Measurements from ENCODE around the gene NOL4L. TPM values are rescaled to one million over a fixed set of nuclear protein-coding genes. Genes with fewer than 3 reads are reported as not detected.

NOL4L gene
- polyA plus RNA-seq, 2 of the 4 experiments (the other 2 are of a cell fraction), result 9.5 to 11.8 TPM

GRCh38 chr20:32607324-32607723 lies 22.2 kb upstream of the NOL4L start (continued):
- no peak for TF ChIP-seq USF2 (IDR thresholded peaks at IDR 0.05)
- no peak for TF ChIP-seq BHLHE40 (IDR thresholded peaks at IDR 0.05; ENCODE audit: low read depth, low read length)
- TF ChIP-seq ZNF302 (CRISPR knock-in tag; IDR thresholded peaks at IDR 0.05), result no peak
- no peak for TF ChIP-seq HOXB13 (CRISPR knock-in tag; IDR thresholded peaks at IDR 0.05; ENCODE audit: low read depth)

GRCh38 chr20:32606790-32607189 lies 21.7 kb upstream of the NOL4L start:
- H3K4me3 ChIP-seq, result no peak overlapping the region
- H3K4me1 ChIP-seq, result no peaks in the 10 kb centered on the region
- DNase-seq (ENCODE audit: low read depth in 1 of 2, low spot score in 1 of 2) (no peak), FAIRE-seq (no peak), ATAC-seq (no peak)
- no peak overlapping the region for H3K27ac ChIP-seq
- TF ChIP-seq, protein P1, sequence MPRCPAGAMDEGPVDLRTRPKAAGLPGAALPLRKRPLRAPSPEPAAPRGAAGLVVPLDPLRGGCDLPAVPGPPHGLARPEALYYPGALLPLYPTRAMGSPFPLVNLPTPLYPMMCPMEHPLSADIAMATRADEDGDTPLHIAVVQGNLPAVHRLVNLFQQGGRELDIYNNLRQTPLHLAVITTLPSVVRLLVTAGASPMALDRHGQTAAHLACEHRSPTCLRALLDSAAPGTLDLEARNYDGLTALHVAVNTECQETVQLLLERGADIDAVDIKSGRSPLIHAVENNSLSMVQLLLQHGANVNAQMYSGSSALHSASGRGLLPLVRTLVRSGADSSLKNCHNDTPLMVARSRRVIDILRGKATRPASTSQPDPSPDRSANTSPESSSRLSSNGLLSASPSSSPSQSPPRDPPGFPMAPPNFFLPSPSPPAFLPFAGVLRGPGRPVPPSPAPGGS (IDR thresholded peaks at IDR 0.05), result no peak
- TF ChIP-seq EHF (CRISPR knock-in tag; IDR thresholded peaks at IDR 0.05) (no peak), KDM5A (IDR thresholded peaks at IDR 0.05) (no peak), ZNF302 (CRISPR knock-in tag; IDR thresholded peaks at IDR 0.05) (no peak), HOXB13 (CRISPR knock-in tag; IDR thresholded peaks at IDR 0.05; ENCODE audit: low read depth) (no peak), CBX2 (IDR thresholded peaks at IDR 0.05; ENCODE audit: borderline replicate concordance, low read depth) (no peak), ATOH8 (CRISPR knock-in tag; IDR thresholded peaks at IDR 0.05; ENCODE audit: low read depth) (no peak), TP53 (CRISPR knock-in tag; IDR thresholded peaks at IDR 0.05) (no peak), MAZ (IDR thresholded peaks at IDR 0.05; ENCODE audit: borderline replicate concordance, low read depth, low read length) (no peak), PHF8 (IDR thresholded peaks at IDR 0.05; ENCODE audit: borderline replicate concordance, low read depth) (no peak), TFCP2L1 (CRISPR knock-in tag; IDR thresholded peaks at IDR 0.05) (no peak), NR3C1 (IDR thresholded peaks at IDR 0.05) (no peak), SMC3 (IDR thresholded peaks at IDR 0.05) (no peak), ZSCAN20 (CRISPR knock-in tag; IDR thresholded peaks at IDR 0.05) (no peak)
- CTCF ChIA-PET, result interaction anchor here (1.0 kb wide), 1 partner anchor 172 kb away, joined by 3 read pairs; no protein-coding TSS in a partner anchor
- POLR2A ChIA-PET, result no interaction called here
- WGBS (ENCODE audit: missing lambda C conversion rate), result 86% methylated on average over 1 of the region's 1 CpG
- H3K4me2 ChIP-seq, result no peak overlapping the region
- no peaks in the 10 kb centered on the region for H3K9me3 ChIP-seq

GRCh38 chr20:32606107-32606506 lies 21.0 kb upstream of the NOL4L start:
- Histone ChIP-seq H3K4me1 (no peaks in the 10 kb centered on the region), H3K27ac (no peak overlapping the region), H3K4me2 (no peak overlapping the region), H3K4me3 (no peak overlapping the region), H3K9me3 (no peaks in the 10 kb centered on the region)
- CTCF ChIA-PET, result interaction anchor here (0.7 to 2.7 kb wide), 2 partner anchors 13 to 47 kb away, joined by 3 to 9 read pairs; no protein-coding TSS in a partner anchor
- ATAC-seq (peak; percentile 6 to 15; a peak in 3 of 6 replicates), FAIRE-seq (no peak), DNase-seq (ENCODE audit: low read depth in 1 of 2, low spot score in 1 of 2) (no peak)
- WGBS (ENCODE audit: missing lambda C conversion rate), result 42% methylated on average over 8 of the region's 8 CpGs
- POLR2A ChIA-PET, result no interaction called here
- TF ChIP-seq HDAC2 (IDR thresholded peaks at IDR 0.05) (no peak), EP300 (IDR thresholded peaks at IDR 0.05) (no peak), BHLHE40 (IDR thresholded peaks at IDR 0.05; ENCODE audit: low read depth, low read length) (no peak), GATA3 (IDR thresholded peaks at IDR 0.05; ENCODE audit: borderline replicate concordance) (no peak), HOXA7 (CRISPR knock-in tag; IDR thresholded peaks at IDR 0.05) (no peak), POLR2AphosphoS2 (conservative IDR thresholded peaks at IDR 0.05; ENCODE audit: low read length) (no peak), MYC (IDR thresholded peaks at IDR 0.05; ENCODE audit: borderline replicate concordance, low read length) (no peak), CBX2 (IDR thresholded peaks at IDR 0.05; ENCODE audit: borderline replicate concordance, low read depth) (no peak), FOSB (CRISPR knock-in tag; IDR thresholded peaks at IDR 0.05) (no peak)
- TF ChIP-seq, protein P2, sequence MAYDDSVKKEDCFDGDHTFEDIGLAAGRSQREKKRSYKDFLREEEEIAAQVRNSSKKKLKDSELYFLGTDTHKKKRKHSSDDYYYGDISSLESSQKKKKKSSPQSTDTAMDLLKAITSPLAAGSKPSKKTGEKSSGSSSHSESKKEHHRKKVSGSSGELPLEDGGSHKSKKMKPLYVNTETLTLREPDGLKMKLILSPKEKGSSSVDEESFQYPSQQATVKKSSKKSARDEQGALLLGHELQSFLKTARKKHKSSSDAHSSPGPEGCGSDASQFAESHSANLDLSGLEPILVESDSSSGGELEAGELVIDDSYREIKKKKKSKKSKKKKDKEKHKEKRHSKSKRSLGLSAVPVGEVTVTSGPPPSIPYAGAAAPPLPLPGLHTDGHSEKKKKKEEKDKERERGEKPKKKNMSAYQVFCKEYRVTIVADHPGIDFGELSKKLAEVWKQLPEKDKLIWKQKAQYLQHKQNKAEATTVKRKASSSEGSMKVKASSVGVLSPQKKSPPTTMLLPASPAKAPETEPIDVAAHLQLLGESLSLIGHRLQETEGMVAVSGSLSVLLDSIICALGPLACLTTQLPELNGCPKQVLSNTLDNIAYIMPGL (CRISPR knock-in tag; IDR thresholded peaks at IDR 0.05; ENCODE audit: borderline replicate concordance), result no peak
